Measurements from ENCODE around the gene HAS3.

- no peak for TF ChIP-seq POLR2A (IDR thresholded peaks at IDR 0.05)
- TF ChIP-seq CTCF (IDR thresholded peaks at IDR 0.05) = no peak
Measured at GRCh38 chr16:69126221-69126620, 20.8 kb downstream of the HAS3 start.

Measured in heart left ventricle (tissue), 13 donors.